ENCODE measurements around the gene TIMELESS.
"Not testable (repeated sequence)": the region's sequence is repeated elsewhere in the genome, so short reads cannot be mapped to it uniquely, and the experiment has no call there.

Gene TIMELESS

DNA sequence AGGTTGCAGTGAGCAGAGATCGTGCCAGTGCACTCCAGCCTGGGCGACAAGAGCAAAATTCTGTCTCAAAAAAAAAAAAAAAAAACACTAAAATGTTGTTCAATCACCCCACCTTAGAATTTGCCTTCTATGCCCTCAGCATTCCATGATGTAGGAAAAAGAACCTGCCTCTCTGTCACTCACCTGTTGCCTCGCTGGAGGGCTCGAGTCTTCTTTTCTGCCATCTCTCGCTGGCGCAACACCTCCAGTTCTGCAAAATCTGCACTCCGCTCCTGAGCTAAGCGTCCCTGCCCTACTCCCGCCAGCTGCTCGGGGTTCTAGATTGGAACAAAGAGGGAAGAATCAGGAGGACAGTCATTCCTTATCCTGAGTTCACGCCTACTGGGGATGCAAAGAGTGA, 17.9 kb downstream of the TIMELESS start:
- Histone ChIP-seq H3K9ac (ENCODE audit: low read depth, low read length) (no peak overlapping the region), H3K27me3 (ENCODE audit: control insufficient read depth, insufficient read depth, low read length) (no peaks in the 10 kb centered on the region), H3K9me3 (ENCODE audit: control insufficient read depth, insufficient read depth, low read length) (no peaks in the 10 kb centered on the region), H3K4me3 (ENCODE audit: low read depth, low read length) (no peak overlapping the region), H3K27ac (ENCODE audit: low read depth, low read length) (no peak overlapping the region), H3K36me3 (ENCODE audit: control insufficient read depth, insufficient read depth, low read length) (peaks cover 65% of the 10 kb centered on the region), H3K4me1 (ENCODE audit: control insufficient read depth, insufficient read depth, low read length) (no peaks in the 10 kb centered on the region)

DNA sequence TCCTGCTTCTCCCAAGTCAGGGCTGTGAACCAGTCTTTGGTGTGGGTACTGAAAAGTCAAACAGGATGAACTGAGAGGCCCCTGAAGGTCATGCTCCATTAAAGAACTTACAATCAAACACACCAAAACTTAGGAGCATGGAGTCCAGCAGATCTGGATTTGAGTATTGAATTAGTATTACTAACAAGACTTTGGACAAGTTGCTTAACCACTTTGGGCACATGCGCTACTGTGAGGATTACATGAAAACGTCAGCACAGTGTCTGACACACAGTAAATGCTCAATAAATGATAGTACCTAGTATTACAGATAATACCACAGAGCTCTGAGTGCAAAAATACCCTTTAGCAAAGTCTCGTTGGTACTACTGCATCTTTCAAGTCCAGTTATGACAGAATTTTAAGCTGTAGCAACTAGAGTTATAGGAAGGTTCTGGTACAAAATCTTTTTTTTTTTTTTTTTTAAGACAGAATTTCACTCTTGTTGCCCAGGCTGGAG, 23.2 kb downstream of the TIMELESS start:
- Histone ChIP-seq H3K9me3 (ENCODE audit: control insufficient read depth, insufficient read depth, low read length) (no peaks in the 10 kb centered on the region), H3K27me3 (ENCODE audit: control insufficient read depth, insufficient read depth, low read length) (no peaks in the 10 kb centered on the region), H3K27ac (ENCODE audit: low read depth, low read length) (no peak overlapping the region), H3K4me1 (ENCODE audit: control insufficient read depth, insufficient read depth, low read length) (no peaks in the 10 kb centered on the region), H3K36me3 (ENCODE audit: control insufficient read depth, insufficient read depth, low read length) (peaks cover 92% of the 10 kb centered on the region), H3K9ac (ENCODE audit: low read depth, low read length) (no peak overlapping the region), H3K4me3 (ENCODE audit: low read depth, low read length) (no peak overlapping the region)

DNA sequence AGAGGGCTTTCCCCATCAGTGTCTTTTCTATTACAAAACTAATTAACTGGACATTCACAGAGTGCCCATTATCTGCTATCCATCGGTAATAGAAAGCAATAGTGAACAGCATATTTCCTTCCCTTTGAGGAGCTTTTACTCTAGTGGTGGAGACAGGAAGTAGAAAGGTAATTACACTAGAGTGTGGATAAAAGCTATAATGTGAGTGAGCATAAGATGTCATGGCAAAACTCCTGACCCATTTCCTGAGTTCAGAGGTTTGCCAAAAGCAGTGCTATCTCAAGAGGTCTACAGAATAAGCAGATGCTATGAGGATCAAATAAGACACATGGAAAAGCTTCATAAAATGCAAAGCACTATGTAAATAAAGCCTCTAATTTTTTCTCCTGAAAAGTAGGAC, 24.0 kb downstream of the TIMELESS start:
- no peak overlapping the region for H3K4me3 ChIP-seq (ENCODE audit: low read depth, low read length)
- H3K9me3 ChIP-seq (ENCODE audit: control insufficient read depth, insufficient read depth, low read length) = no peaks in the 10 kb centered on the region
- H3K27me3 ChIP-seq (ENCODE audit: control insufficient read depth, insufficient read depth, low read length) = no peaks in the 10 kb centered on the region
- H3K27ac ChIP-seq (ENCODE audit: low read depth, low read length) = no peak overlapping the region
- H3K36me3 ChIP-seq (ENCODE audit: control insufficient read depth, insufficient read depth, low read length) = peaks cover 92% of the 10 kb centered on the region
- H3K9ac ChIP-seq (ENCODE audit: low read depth, low read length) = no peak overlapping the region
- no peaks in the 10 kb centered on the region for H3K4me1 ChIP-seq (ENCODE audit: control insufficient read depth, insufficient read depth, low read length)

DNA sequence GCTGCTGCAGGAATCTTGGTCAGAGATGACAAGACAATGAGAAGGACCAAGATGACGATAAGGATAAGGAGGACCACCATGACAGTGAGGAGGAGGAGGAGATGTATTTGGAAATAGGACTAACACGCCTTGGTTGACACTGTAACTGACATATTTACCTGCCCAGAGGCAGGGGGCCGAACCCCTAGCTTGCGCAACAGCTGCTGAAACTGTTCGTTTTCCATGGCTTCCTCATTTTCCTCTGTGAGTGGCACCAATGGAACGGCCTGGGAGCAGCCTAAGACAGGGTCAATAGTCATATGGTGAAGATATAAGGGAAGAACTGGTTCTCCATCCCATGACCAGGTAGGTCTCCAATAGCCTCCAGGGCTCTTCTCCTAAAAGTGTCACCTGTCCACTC, 28.8 kb downstream of the TIMELESS start:
- H3K36me3 ChIP-seq (ENCODE audit: control insufficient read depth, insufficient read depth, low read length) = peaks cover 95% of the 10 kb centered on the region
- H3K4me1 ChIP-seq (ENCODE audit: control insufficient read depth, insufficient read depth, low read length) = no peaks in the 10 kb centered on the region

DNA sequence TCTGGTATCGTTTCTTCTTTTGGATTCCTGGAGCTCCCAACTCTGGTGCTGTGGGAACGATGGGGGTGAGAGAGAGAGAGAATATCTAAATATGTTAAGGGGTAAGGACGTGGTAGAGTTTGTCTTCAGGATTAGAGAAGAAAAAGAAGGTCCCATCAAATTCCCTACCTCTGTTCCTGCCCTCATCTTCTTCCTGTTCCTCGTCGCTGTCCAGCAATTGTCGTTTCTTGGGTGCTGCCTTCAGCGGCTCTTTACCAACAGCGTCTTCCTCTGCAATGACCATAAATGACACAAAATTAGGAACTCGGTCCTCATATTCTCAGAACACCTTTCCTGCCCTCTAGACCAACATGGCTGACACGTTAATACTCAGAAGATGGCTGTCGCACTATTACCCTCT, 31.5 kb downstream of the TIMELESS start:
- Histone ChIP-seq H3K9ac (ENCODE audit: low read depth, low read length) (no peak overlapping the region), H3K36me3 (ENCODE audit: control insufficient read depth, insufficient read depth, low read length) (peaks cover 83% of the 10 kb centered on the region), H3K4me3 (ENCODE audit: low read depth, low read length) (no peak overlapping the region), H3K27me3 (ENCODE audit: control insufficient read depth, insufficient read depth, low read length) (no peaks in the 10 kb centered on the region), H3K27ac (ENCODE audit: low read depth, low read length) (no peak overlapping the region), H3K9me3 (ENCODE audit: control insufficient read depth, insufficient read depth, low read length) (no peaks in the 10 kb centered on the region), H3K4me1 (ENCODE audit: control insufficient read depth, insufficient read depth, low read length) (no peaks in the 10 kb centered on the region)

More for the DNA sequence above, 28.8 kb downstream of the TIMELESS start:
- Histone ChIP-seq H3K27me3 (ENCODE audit: control insufficient read depth, insufficient read depth, low read length) (no peaks in the 10 kb centered on the region), H3K9me3 (ENCODE audit: control insufficient read depth, insufficient read depth, low read length) (no peaks in the 10 kb centered on the region), H3K27ac (ENCODE audit: low read depth, low read length) (no peak overlapping the region), H3K4me3 (ENCODE audit: low read depth, low read length) (no peak overlapping the region), H3K9ac (ENCODE audit: low read depth, low read length) (no peak overlapping the region)

DNA sequence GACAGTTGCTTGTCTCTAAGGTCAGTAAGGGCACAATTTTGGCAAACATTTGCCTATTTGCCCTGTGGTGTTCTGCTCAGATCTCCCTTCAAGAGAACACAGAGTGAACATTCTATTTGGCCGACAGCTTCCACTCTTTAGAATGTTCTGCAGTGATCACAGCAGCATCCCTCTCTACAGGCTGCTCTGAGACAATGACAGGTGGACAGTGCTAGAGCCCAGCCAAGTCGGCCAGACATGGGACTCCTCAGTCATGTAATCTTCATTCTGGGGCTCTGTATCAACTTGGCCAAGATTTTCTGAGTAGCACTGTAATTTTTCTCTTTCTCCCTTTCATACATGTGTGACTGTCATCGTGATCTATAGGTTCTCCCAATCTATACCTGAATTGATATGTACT, 34.8 kb downstream of the TIMELESS start:
- Histone ChIP-seq H3K4me3 (ENCODE audit: low read depth, low read length) (no peak overlapping the region), H3K9ac (ENCODE audit: low read depth, low read length) (no peak overlapping the region), H3K36me3 (ENCODE audit: control insufficient read depth, insufficient read depth, low read length) (peaks cover 52% of the 10 kb centered on the region), H3K4me1 (ENCODE audit: control insufficient read depth, insufficient read depth, low read length) (no peaks in the 10 kb centered on the region), H3K27ac (ENCODE audit: low read depth, low read length) (no peak overlapping the region), H3K9me3 (ENCODE audit: control insufficient read depth, insufficient read depth, low read length) (no peaks in the 10 kb centered on the region), H3K27me3 (ENCODE audit: control insufficient read depth, insufficient read depth, low read length) (no peaks in the 10 kb centered on the region)

DNA sequence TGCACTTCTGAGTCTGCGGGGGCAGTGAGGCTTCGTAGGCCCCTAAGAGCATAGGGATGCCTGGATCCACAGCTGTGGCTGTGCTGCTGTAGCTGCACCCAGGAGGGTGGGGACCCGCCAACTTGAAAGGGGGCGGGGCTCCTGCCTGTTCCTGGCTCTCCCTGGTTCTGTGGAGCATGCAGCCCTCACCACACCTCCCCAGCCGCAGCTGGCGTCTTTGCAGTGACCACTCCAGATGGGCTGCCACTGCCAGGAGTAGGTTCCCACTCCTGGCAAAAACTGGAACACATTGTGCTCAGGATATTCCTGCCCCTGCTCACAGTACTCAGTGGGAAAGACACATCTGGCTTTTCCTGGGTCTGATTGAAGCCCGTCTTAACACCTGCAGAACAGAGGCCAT, 35.8 kb downstream of the TIMELESS start:
- Histone ChIP-seq H3K9me3 (ENCODE audit: control insufficient read depth, insufficient read depth, low read length) (no peaks in the 10 kb centered on the region), H3K4me1 (ENCODE audit: control insufficient read depth, insufficient read depth, low read length) (no peaks in the 10 kb centered on the region), H3K9ac (ENCODE audit: low read depth, low read length) (no peak overlapping the region), H3K36me3 (ENCODE audit: control insufficient read depth, insufficient read depth, low read length) (peaks cover 42% of the 10 kb centered on the region), H3K27me3 (ENCODE audit: control insufficient read depth, insufficient read depth, low read length) (no peaks in the 10 kb centered on the region), H3K4me3 (ENCODE audit: low read depth, low read length) (no peak overlapping the region), H3K27ac (ENCODE audit: low read depth, low read length) (no peak overlapping the region)

DNA sequence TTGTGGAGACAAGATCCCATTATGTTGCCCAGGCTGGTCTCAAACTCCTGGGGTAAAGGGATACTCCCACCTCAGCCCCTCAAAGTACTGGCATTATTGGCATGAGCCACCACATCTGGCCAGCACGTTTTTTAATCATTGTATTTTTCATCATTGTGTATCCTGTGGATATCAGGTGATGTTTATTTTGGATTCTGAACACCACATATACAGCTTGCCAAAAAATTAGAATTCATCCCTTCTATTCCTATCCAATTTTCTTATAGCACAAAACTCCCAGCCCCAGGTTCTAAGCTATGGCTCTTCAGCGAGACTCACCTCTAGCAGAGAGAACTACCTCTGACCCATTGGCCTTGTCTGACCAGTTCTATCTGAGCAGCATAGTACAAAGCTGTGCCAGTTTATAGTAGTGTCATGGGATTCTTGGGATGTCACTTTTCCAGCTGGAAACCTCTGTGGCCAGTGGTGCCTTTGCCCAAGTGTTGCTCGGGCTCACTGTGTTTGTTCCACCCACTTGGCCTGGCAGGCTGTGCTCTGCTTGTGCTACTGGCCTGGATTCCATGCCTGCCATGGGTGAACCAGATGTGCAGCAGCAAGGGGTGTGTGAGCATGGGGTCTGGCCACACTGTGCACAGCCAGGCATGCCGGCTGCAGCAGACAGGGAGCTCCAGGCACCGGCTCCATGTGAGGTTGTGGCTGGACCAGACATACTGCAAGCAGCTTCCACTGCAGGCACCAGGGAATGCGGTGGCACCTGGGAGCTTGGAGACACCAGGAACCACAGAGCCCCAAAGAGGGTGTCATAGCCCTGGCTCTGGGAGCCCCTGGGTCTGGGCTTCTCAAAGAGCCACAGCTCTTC, 37.2 kb downstream of the TIMELESS start:
- H3K4me3 ChIP-seq (ENCODE audit: low read depth, low read length) = no peak overlapping the region
- no peaks in the 10 kb centered on the region for H3K9me3 ChIP-seq (ENCODE audit: control insufficient read depth, insufficient read depth, low read length)
- H3K27ac ChIP-seq (ENCODE audit: low read depth, low read length) = no peak overlapping the region
- peaks cover 29% of the 10 kb centered on the region for H3K36me3 ChIP-seq (ENCODE audit: control insufficient read depth, insufficient read depth, low read length)
- no peak overlapping the region for H3K9ac ChIP-seq (ENCODE audit: low read depth, low read length)
- no peaks in the 10 kb centered on the region for H3K4me1 ChIP-seq (ENCODE audit: control insufficient read depth, insufficient read depth, low read length)
- H3K27me3 ChIP-seq (ENCODE audit: control insufficient read depth, insufficient read depth, low read length) = no peaks in the 10 kb centered on the region

DNA sequence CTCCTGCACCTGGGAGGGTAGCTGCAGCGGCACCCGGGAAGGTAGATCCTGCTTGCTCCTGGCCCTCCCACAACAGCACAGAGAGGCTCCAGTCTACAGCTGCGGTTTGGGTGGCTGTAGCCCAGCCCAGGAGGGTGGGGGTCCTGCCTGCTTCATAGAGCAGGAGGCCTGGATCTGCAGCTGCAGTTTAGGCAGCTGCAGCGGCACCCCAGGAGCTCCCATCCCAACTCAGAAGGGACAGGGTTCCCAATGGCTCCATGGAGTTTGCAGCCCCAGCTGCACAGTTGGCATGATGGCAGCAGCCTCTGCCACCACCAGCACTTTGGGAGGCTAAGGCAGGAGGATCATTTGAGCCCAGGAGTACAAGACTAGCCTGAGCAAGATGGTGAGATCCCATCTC, 38.5 kb downstream of the TIMELESS start:
- H3K27ac ChIP-seq (ENCODE audit: low read depth, low read length) = no peak overlapping the region
- no peaks in the 10 kb centered on the region for H3K9me3 ChIP-seq (ENCODE audit: control insufficient read depth, insufficient read depth, low read length)
- H3K4me1 ChIP-seq (ENCODE audit: control insufficient read depth, insufficient read depth, low read length) = no peaks in the 10 kb centered on the region
- peaks cover 16% of the 10 kb centered on the region for H3K36me3 ChIP-seq (ENCODE audit: control insufficient read depth, insufficient read depth, low read length)
- no peaks in the 10 kb centered on the region for H3K27me3 ChIP-seq (ENCODE audit: control insufficient read depth, insufficient read depth, low read length)
- H3K4me3 ChIP-seq (ENCODE audit: low read depth, low read length) = no peak overlapping the region
- no peak overlapping the region for H3K9ac ChIP-seq (ENCODE audit: low read depth, low read length)

DNA sequence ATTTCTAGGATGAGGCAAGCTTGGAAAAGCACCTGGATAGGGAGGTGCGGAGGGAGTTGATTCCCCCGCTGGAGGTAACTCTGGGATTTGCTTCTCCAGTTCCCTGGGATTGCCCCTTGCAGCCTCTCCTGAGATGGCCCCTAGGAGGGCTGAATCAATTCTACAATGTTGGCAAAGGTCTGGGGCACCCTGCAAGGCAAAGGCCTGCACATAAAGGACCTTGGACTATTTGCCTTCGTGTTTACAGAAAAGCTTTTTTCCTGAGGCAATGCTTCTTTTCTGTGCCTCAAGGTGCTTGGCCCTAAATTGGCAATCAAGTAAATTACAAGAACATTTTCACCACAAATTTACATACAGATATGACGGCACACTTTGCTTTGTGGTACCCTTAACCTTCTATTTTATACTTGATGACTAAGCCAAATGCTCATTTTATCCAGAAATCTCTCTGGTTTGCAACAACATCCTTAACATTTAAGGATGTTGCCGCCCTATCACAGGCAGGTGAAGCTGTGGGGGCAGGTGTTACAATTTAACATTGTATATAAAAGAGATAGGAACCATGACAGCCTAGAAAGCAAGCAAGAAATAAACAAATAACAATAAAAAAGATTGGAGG, 40.3 kb downstream of the TIMELESS start:
- no peak overlapping the region for H3K4me3 ChIP-seq (ENCODE audit: low read depth, low read length)
- no peak overlapping the region for H3K9ac ChIP-seq (ENCODE audit: low read depth, low read length)
- H3K27ac ChIP-seq (ENCODE audit: low read depth, low read length) = no peak overlapping the region
- no peaks in the 10 kb centered on the region for H3K4me1 ChIP-seq (ENCODE audit: control insufficient read depth, insufficient read depth, low read length)
- no peaks in the 10 kb centered on the region for H3K27me3 ChIP-seq (ENCODE audit: control insufficient read depth, insufficient read depth, low read length)
- H3K36me3 ChIP-seq (ENCODE audit: control insufficient read depth, insufficient read depth, low read length) = peaks cover 3% of the 10 kb centered on the region
- no peaks in the 10 kb centered on the region for H3K9me3 ChIP-seq (ENCODE audit: control insufficient read depth, insufficient read depth, low read length)

DNA sequence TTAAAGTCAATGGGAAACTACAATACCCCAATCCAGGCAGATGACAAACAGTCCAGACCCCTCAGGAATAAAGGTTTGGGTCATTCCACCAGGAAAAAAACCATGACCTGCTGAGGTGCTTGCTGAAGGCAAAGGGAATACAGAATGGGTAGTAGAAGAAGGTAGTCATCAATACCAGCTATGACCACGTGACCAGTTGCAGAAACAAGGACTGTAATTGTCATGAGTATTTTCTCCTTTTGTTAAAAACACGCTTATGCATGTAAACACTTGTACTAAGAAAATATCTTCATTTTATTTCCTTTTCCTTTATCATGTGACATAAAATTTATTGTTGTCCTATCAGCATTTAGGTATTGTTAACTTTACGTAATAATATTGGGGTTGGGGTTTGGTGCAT, 45.0 kb downstream of the TIMELESS start:
- not testable (repeated sequence) for H3K9me3 ChIP-seq (ENCODE audit: control insufficient read depth, insufficient read depth, low read length); H3K27ac ChIP-seq (ENCODE audit: low read depth, low read length); H3K4me1 ChIP-seq (ENCODE audit: control insufficient read depth, insufficient read depth, low read length); H3K27me3 ChIP-seq (ENCODE audit: control insufficient read depth, insufficient read depth, low read length); H3K9ac ChIP-seq (ENCODE audit: low read depth, low read length); H3K36me3 ChIP-seq (ENCODE audit: control insufficient read depth, insufficient read depth, low read length); H3K4me3 ChIP-seq (ENCODE audit: low read depth, low read length)

All from HUES48 (cell line).